ENCODE data around the gene RAB1B.

- TF ChIP-seq CTCF (IDR thresholded peaks at IDR 0.05): peak in 2 of 5 experiments; percentile 36 to 39
- no peak for TF ChIP-seq POLR2A (IDR thresholded peaks at IDR 0.05)
These were observed 790 bp downstream of the RAB1B start for GRCh38 chr11:66268952-66269905.

Measured in transverse colon (tissue), 3 donors.